ENCODE measurements around the gene ENPP6. TPM values are rescaled to one million over a fixed set of nuclear protein-coding genes. Genes with fewer than 3 reads are reported as not detected.

The ENPP6 gene
- total RNA-seq, 1 donor from 2014 or later, result not detected

- TF ChIP-seq CTCF (IDR thresholded peaks at IDR 0.05; ENCODE audit: unreplicated experiment), result no peak
- peaks cover 9% of the 10 kb centered on the region for H3K27me3 Mint-ChIP-seq
- H3K36me3 Mint-ChIP-seq (ENCODE audit: insufficient read depth), result no peaks in the 10 kb centered on the region
- H3K9me3 Mint-ChIP-seq (ENCODE audit: low read depth), result peaks cover 13% of the 10 kb centered on the region
- H3K4me3 Mint-ChIP-seq (ENCODE audit: low read depth), result no peak overlapping the region
- no peak for DNase-seq (ENCODE audit: low spot score, unreplicated experiment)
- H3K4me1 Mint-ChIP-seq (ENCODE audit: low read depth), result peaks cover 20% of the 10 kb centered on the region
- H3K27ac Mint-ChIP-seq, result peak overlapping the region; percentile 53
Observed at GRCh38 chr4:184104419-184105101, 113.1 kb downstream of the ENPP6 start.

- Mint-ChIP-seq H3K9me3 (ENCODE audit: low read depth) (peaks cover 13% of the 10 kb centered on the region), H3K36me3 (ENCODE audit: insufficient read depth) (no peaks in the 10 kb centered on the region), H3K27me3 (peaks cover 13% of the 10 kb centered on the region), H3K4me1 (ENCODE audit: low read depth) (peaks cover 20% of the 10 kb centered on the region), H3K27ac (no peak overlapping the region), H3K4me3 (ENCODE audit: low read depth) (no peak overlapping the region)
- DNase-seq (ENCODE audit: low spot score, unreplicated experiment), result no peak
- no peak for TF ChIP-seq CTCF (IDR thresholded peaks at IDR 0.05; ENCODE audit: unreplicated experiment)
Observed at GRCh38 chr4:184103527-184104264, 114.0 kb downstream of the ENPP6 start.

GRCh38 chr4:184102927-184103326 lies 114.7 kb downstream of the ENPP6 start:
- Mint-ChIP-seq H3K27ac (no peak overlapping the region), H3K36me3 (ENCODE audit: insufficient read depth) (no peaks in the 10 kb centered on the region), H3K9me3 (ENCODE audit: low read depth) (peaks cover 13% of the 10 kb centered on the region), H3K27me3 (peaks cover 17% of the 10 kb centered on the region), H3K4me1 (ENCODE audit: low read depth) (peaks cover 20% of the 10 kb centered on the region), H3K4me3 (ENCODE audit: low read depth) (no peak overlapping the region)
- no peak for DNase-seq (ENCODE audit: low spot score, unreplicated experiment)
- no peak for TF ChIP-seq CTCF (IDR thresholded peaks at IDR 0.05; ENCODE audit: unreplicated experiment)

GRCh38 chr4:184102488-184102887 lies 115.2 kb downstream of the ENPP6 start:
- Mint-ChIP-seq H3K27me3 (peaks cover 20% of the 10 kb centered on the region), H3K27ac (no peak overlapping the region), H3K4me1 (ENCODE audit: low read depth) (peaks cover 20% of the 10 kb centered on the region), H3K4me3 (ENCODE audit: low read depth) (no peak overlapping the region), H3K9me3 (ENCODE audit: low read depth) (peaks cover 13% of the 10 kb centered on the region), H3K36me3 (ENCODE audit: insufficient read depth) (no peaks in the 10 kb centered on the region)
- TF ChIP-seq CTCF (IDR thresholded peaks at IDR 0.05; ENCODE audit: unreplicated experiment), result no peak
- DNase-seq (ENCODE audit: low spot score, unreplicated experiment), result no peak

GRCh38 chr4:184101711-184102110 lies 116.0 kb downstream of the ENPP6 start:
- no peak overlapping the region for H3K27ac Mint-ChIP-seq
- DNase-seq (ENCODE audit: low spot score, unreplicated experiment), result no peak
- H3K9me3 Mint-ChIP-seq (ENCODE audit: low read depth), result peaks cover 13% of the 10 kb centered on the region
- peaks cover 20% of the 10 kb centered on the region for H3K4me1 Mint-ChIP-seq (ENCODE audit: low read depth)
- peaks cover 27% of the 10 kb centered on the region for H3K27me3 Mint-ChIP-seq
- no peaks in the 10 kb centered on the region for H3K36me3 Mint-ChIP-seq (ENCODE audit: insufficient read depth)
- no peak for TF ChIP-seq CTCF (IDR thresholded peaks at IDR 0.05; ENCODE audit: unreplicated experiment)
- no peak overlapping the region for H3K4me3 Mint-ChIP-seq (ENCODE audit: low read depth)

Data from progenitor cell of endocrine pancreas (in vitro differentiated cells).